Lower leg skin (tissue), 3 donors: ENCODE measurements around the gene GNPNAT1.

Source experiments
- POLR2A ChIP-seq, 2 donors: fragments of 450-650 bp; IDR thresholded peaks; one replicate each; pipeline ENCODE4 v1.6.1; 2016 to 2017; ENCODE audit warnings: antibody characterized with exemption in 2 of 2, mild to moderate bottlenecking in 1 of 2, moderate library complexity in 1 of 2
- TF ChIP-seq, protein P1 (sequence below), 3 donors: fragments of 450-650 bp; IDR thresholded peaks; one replicate each; pipeline ENCODE4 v1.5.1; 2016; ENCODE audit warnings: antibody characterized with exemption in 3 of 3, mild to moderate bottlenecking in 3 of 3, moderate library complexity in 2 of 3

GRCh38 chr14:52735921-52736489, 55.4 kb downstream of the GNPNAT1 start:
- no peak for TF ChIP-seq POLR2A (IDR thresholded peaks at IDR 0.05)
- TF ChIP-seq, protein P1, sequence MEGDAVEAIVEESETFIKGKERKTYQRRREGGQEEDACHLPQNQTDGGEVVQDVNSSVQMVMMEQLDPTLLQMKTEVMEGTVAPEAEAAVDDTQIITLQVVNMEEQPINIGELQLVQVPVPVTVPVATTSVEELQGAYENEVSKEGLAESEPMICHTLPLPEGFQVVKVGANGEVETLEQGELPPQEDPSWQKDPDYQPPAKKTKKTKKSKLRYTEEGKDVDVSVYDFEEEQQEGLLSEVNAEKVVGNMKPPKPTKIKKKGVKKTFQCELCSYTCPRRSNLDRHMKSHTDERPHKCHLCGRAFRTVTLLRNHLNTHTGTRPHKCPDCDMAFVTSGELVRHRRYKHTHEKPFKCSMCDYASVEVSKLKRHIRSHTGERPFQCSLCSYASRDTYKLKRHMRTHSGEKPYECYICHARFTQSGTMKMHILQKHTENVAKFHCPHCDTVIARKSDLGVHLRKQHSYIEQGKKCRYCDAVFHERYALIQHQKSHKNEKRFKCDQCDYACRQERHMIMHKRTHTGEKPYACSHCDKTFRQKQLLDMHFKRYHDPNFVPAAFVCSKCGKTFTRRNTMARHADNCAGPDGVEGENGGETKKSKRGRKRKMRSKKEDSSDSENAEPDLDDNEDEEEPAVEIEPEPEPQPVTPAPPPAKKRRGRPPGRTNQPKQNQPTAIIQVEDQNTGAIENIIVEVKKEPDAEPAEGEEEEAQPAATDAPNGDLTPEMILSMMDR (IDR thresholded peaks at IDR 0.05), result no peak
